ENCODE measurements around the gene GSTA5.
"Not testable (repeated sequence)": the region's sequence is repeated elsewhere in the genome, so short reads cannot be mapped to it uniquely, and the experiment has no call there.

Gene GSTA5

GRCh38 chr6:52840763-52841585, at the start of gene GSTA5:
Gene GSTA5, minus strand, starts transcription at chr6:52840813.
- no peak for DNase-seq (ENCODE audit: low read depth)

GRCh38 chr6:52890018-52890417, 49.4 kb upstream of the GSTA5 start:
- no peak for DNase-seq (ENCODE audit: low read depth)

GRCh38 chr6:52887910-52888524, 47.4 kb upstream of the GSTA5 start:
- no peak for DNase-seq (ENCODE audit: low read depth)

GRCh38 chr6:52881996-52882841, 41.6 kb upstream of the GSTA5 start:
- no peak for DNase-seq (ENCODE audit: low read depth)

- no peak for DNase-seq (ENCODE audit: low read depth)
Measured at GRCh38 chr6:52881662-52881995, 41.0 kb upstream of the GSTA5 start.

- DNase-seq (ENCODE audit: low read depth) = no peak
Measured at GRCh38 chr6:52877786-52878185, 37.2 kb upstream of the GSTA5 start.

GRCh38 chr6:52877168-52877567, 36.6 kb upstream of the GSTA5 start:
- DNase-seq (ENCODE audit: low read depth) = peak; percentile 91

- no peak for DNase-seq (ENCODE audit: low read depth)
Measured at GRCh38 chr6:52876056-52876787, 35.6 kb upstream of the GSTA5 start.

- DNase-seq (ENCODE audit: low read depth) = no peak
Measured at GRCh38 chr6:52872031-52872430, 31.4 kb upstream of the GSTA5 start.

- no peak for DNase-seq (ENCODE audit: low read depth)
Measured at GRCh38 chr6:52871621-52872020, 31.0 kb upstream of the GSTA5 start.

GRCh38 chr6:52870335-52871091, 29.9 kb upstream of the GSTA5 start:
- not testable (repeated sequence) for DNase-seq (ENCODE audit: low read depth)

- not testable (repeated sequence) for DNase-seq (ENCODE audit: low read depth)
Measured at GRCh38 chr6:52868899-52869298, 28.3 kb upstream of the GSTA5 start.

- DNase-seq (ENCODE audit: low read depth) = no peak
Measured at GRCh38 chr6:52868240-52868639, 27.6 kb upstream of the GSTA5 start.

GRCh38 chr6:52861151-52861550, 20.5 kb upstream of the GSTA5 start:
- DNase-seq (ENCODE audit: low read depth) = not testable (repeated sequence)

- DNase-seq (ENCODE audit: low read depth) = no peak
Measured at GRCh38 chr6:52858416-52858815, 17.8 kb upstream of the GSTA5 start.

GRCh38 chr6:52856137-52856536, 15.5 kb upstream of the GSTA5 start:
- DNase-seq (ENCODE audit: low read depth) = not testable (repeated sequence)

GRCh38 chr6:52849137-52849536, 8.5 kb upstream of the GSTA5 start:
- DNase-seq (ENCODE audit: low read depth) = no peak

- DNase-seq (ENCODE audit: low read depth) = no peak
Measured at GRCh38 chr6:52846002-52846401, 5.4 kb upstream of the GSTA5 start.

- DNase-seq (ENCODE audit: low read depth) = no peak
Measured at GRCh38 chr6:52843605-52844004, 3.0 kb upstream of the GSTA5 start.

GRCh38 chr6:52839124-52840055, 1.2 kb downstream of the GSTA5 start:
- no peak for DNase-seq (ENCODE audit: low read depth)

Measured in non-pigmented ciliary epithelial cell (primary cell).